Measurements from ENCODE around the gene GALNS.
"Not testable (repeated sequence)": the region's sequence is repeated elsewhere in the genome, so short reads cannot be mapped to it uniquely, and the experiment has no call there.

GALNS gene, protein sequence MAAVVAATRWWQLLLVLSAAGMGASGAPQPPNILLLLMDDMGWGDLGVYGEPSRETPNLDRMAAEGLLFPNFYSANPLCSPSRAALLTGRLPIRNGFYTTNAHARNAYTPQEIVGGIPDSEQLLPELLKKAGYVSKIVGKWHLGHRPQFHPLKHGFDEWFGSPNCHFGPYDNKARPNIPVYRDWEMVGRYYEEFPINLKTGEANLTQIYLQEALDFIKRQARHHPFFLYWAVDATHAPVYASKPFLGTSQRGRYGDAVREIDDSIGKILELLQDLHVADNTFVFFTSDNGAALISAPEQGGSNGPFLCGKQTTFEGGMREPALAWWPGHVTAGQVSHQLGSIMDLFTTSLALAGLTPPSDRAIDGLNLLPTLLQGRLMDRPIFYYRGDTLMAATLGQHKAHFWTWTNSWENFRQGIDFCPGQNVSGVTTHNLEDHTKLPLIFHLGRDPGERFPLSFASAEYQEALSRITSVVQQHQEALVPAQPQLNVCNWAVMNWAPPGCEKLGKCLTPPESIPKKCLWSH

DNA sequence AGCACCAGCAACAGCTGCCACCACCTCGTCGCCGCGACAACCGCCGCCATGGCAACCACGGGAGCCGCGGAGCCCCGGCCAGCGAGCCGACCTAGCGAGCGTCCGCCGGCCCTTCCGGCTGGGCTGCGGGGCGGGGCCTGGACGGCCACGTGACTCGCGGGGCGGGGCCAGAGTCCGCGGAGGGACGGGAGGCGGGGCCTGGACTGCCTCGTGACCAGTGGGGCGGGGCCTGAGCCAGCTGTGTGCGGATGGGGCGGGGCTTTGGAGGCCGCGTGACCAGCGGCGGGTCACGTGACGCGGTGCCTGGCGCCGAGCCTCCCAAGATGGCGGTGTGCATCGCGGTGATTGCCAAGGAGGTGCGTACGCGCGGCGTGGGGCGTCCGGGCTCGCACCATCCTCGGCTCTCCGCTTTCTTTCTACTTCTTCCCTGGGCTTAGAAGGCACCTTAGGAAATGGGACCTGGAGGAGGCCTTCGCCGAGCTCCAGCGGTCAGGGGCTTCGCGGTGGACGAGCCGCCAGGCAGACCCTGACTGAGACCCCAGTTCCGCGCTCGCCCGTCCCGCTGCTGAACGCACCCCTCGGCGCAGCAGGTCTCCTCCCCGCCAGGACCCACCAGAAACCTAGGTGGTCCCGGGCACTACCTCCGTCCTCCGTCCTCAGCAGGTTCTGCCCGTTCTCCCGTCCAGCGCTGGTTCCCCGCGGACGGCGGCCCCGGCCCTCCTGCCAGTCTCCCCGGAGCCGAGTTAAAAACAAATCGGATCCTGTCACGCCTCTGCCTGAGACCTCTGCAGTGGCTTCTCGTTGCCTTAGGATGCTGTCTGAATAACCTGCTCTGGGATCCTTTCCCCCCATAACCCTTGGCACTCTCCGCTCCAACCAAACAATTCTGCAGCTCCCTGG, at the start of gene GALNS, which contains the start of gene TRAPPC2L:
Gene GALNS (minus strand): TSS at position 120 of the 900 bp plus-strand sequence. CDS start 70 bp downstream, at position 50.
Gene TRAPPC2L (plus strand): TSS at position 300 of the 900 bp plus-strand sequence. CDS start 24 bp downstream, at position 324.
- peak; percentile 97 for DNase-seq (ENCODE audit: low spot score)

DNA sequence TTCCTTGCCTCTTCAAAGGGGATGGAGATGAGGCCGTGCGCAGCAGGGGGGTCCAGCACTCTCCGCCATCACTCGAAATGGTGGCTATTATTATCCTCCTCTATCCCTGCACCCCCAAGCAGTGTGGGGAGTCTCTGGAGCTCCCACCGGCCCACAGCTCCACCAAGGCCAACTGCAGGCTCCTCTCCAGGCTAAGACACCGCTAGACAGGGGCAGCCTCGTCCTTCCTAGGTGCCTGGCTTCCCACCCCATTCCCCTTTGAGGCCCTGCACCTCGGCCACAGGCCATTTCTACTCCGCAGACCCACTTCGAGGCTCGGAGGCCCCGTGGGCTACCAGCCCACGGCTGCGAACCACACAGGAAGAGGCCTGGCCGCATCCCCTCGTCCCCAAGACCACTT, 49.3 kb upstream of the GALNS start:
- no peak for DNase-seq (ENCODE audit: low spot score)

DNA sequence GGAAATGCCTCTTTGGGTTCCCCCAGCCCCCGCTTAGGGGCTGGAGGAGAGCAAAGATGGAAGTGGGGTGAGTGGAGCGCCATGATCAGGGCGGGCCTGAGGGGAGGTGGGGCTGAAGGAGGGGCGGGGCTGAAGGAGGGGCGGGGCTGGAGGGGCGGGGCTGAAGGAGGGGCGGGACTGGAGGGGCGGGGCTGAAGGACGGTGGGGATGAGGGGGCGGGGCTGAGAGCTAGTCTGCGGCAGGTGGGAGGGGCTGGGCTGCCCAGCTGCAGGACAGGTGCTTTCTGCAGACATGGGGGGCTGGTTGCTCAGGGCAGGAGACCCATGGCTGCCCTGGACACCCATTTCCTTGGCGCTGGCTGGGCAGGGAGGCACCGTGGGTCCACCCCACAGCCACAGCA, 48.8 kb upstream of the GALNS start:
- no peak for DNase-seq (ENCODE audit: low spot score)

DNA sequence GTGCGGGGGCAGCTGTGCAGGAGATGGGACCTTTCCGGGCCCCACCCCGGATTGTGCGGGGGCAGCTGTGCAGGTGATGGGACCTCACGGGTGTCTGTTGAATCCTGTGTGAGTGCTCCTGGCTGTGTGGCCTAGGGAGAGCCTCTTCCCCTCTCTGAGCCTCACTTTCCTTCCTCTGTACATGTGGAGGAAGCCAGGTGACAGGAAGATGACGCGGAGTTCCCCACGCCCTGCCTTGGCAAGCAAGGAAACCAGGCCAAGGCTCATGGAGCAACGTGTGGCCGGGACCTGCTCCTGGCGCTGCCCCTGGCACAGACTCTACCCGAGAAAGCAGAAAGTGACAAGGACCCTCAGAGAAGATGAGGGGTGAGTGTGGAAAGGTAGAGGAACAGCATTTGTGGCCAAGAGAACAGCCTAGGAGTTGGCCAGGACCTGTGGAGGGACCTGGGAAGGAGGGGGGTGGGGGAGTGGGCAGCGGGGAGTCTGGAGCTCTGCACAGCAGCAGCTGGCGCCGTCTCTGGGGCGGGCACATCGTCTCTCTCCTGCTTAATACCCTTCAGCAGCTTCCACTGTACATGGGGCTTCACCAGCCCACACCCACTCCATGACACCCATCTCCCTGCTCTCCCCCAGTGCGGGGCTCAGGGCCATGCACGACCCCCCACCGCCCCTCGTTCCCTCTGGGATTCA, 48.1 kb upstream of the GALNS start:
- no peak for DNase-seq (ENCODE audit: low spot score)

DNA sequence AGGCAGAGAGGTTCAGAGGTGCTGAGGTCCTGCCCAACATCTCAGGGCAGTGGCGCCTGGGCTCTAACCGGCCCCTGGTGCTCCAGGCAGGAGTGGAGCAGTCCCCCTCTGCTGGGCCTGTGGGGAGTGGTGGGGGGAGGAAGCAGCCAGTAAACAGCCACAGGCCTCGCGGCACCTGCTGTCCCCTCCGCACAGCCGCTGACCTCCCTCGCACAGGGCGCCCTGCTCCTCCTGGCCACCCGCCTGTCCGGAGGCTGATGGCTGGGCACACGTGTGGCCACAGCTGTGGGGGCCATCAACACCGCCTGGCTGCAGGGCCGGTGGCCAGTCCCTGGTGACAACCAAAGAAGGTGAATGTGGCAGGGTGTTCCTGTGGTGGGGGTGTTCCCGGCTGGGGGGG, 46.5 kb upstream of the GALNS start:
- no peak for DNase-seq (ENCODE audit: low spot score)

DNA sequence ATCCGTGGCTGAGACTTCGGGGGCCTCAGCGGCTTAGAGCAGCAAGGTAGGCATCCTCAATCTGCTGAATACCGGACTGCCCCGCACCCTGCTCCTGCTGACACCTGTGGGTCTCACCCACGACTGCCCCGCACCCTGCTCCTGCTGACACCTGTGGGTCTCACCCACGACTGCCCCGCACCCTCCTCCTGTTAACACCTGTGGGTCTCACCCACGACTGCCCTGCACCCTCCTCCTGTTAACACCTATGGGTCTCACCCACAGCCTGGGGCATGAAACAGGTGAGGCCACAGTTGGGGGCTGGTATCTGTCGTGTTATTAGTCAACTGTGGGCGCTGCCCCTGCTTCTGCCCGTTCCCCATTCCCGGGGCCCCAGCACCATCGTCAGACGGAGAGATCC, 46.0 kb upstream of the GALNS start:
- DNase-seq (ENCODE audit: low spot score) = no peak

DNA sequence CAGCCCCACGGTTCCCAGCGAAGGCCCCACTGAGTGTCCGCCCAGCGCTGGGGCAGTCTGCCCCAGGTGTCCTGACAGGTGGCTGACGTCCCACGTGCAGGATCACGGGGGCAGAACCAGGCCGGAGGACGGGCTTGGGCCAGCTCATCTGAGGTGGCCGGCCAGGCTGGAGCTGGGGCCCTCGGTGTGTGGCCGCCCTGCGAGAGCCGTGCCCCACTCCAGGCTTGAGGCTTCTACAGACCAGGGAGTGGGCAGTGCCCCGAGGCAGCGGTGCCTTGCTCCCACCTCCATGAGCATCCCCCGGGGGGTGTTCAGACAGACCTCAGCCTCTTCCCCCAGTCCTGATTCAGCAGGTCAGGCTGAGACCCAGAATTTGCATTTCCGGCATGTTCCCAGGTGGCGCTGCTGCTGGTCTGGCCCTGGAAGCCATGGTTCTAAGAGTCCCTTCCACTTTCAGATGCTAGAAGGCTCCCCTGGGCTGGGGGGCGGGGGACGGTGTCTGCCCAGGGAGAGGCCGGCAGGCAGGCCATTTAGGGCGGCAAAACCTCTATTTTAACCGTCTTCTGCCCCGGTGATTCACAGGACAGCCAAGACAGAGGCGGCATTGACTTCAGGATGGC, 45.1 kb upstream of the GALNS start:
- DNase-seq (ENCODE audit: low spot score) = no peak

DNA sequence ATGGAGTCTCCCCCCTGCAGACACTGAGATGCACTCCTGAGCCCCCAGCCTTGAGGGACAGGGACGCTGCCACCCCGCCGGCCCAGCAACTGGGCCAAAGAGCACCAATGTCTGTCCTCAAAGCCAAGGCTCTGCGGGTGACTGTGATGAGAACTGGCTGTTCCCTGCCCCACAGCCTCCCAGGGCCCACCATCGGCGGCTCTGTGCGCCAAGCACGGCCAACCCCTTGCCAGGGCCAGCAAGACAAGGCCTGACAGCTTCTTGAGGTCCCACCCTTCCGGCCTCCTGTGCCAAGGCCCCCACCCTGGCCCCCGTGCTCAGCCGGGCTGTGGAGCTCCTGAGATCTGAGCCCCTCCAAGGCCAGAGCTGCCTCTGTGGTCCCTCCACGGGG, 43.9 kb upstream of the GALNS start:
- no peak for DNase-seq (ENCODE audit: low spot score)

DNA sequence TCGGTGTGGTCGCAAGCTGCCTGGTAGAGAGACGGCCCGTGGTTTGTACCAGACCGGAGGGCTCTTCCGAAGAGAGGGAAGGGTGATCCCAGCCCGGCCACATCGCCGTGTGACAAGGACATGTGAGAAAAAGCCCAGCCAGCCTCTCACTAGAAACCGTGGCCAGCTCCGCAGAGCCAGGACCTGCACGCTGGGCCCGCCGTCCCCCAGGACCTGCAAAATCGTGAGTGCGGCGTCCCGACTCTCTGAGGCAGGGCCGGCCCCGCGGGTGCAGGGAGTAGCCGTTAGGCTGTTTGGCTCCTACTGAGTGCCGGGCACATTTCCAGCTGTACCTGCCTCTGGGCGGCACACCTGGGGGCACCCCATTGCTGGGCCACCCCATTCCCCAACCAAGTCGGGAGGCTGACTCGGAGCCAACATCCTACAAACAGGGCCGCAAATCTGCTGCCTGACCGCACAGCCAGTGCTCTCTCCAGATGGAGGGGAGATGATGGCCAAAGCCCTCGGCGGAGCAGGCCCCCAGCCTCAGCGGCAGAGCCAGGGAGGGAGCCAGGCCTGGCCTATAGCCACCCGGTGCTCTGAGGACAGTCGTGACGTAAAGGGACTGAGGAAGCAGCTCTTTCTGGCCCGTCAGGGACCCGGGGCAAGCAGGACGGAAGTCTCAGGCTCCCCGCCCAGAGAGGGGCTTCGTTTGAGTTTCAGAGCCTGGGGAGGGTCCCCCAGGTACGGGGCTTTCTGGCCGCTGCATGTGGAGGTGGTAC, 43.3 kb upstream of the GALNS start:
- DNase-seq (ENCODE audit: low spot score) = no peak

DNA sequence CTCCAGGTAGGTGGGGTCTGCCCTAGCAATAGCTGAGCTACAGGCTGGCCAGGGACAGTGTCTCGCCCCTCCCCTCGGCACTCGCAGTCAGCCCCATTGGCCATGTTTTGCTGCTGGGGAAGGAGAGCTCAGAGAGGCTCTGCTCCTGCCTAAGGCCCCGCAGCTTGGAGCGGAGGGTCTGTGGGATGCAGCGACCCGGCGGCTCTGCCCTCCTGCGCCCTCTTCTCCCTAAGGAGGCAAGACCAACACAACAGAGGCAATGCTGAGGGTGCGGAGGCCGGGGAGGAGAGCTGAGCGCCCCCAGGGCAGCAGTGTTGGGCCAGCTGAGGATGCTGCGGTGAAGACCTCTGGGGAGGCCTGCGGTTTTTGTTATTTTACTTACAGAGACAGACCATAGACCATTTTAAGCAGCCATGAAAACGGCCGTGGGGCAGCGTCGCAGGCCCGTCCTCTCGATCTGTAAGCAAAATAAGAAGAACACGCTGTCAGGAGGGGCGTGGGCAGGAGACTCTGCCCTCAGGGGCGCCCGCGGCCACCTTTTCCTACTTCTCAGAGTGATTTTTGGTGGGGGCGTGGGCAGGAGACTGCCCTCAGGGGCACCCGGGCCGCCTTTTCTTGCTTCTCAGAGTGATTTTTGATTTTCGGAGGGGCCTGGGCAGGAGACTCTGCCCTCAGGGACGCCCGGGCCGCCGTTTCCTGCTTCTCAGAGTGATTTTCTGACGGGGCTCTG, 41.1 kb upstream of the GALNS start:
- no peak for DNase-seq (ENCODE audit: low spot score)

DNA sequence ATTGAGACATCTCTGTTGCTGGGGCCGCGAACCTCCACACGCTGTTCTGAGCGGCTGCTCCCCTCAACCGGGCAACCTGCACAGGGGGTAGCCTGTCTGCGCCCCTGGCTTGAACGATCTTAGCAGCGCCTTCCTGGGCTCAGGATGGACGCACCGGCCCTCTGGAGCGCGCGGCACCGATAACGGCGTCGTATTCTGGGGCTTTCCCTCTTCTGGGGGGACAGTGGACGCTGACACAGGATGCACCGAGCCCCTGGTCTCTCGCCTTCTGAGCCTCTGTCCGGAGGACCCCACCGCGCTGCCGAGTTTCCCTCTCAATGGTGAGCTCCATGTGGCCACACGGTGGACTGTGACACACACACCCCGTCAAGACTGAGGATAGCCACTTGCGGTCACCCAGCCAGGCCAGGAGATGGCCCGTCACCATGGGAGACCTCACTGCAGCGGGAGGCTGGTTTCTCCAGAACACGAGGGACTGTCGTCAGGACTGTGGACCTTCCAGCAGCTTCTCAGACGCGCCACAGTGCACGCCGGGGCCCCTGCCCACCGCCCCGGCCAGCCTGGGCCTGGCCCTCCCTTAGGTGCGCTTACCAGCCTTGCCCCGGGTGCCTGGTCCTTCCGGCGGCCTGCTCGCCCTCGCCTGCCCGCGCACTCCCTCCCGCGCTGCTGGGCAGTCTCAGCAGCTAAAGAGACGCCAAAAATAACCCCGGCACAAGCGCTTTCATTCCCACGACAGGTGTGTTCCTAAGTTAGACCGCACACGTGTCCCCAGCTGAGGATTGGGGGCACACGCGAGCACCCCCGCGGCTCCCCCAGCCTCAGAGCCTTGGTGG, 39.7 kb upstream of the GALNS start:
- DNase-seq (ENCODE audit: low spot score) = no peak

DNA sequence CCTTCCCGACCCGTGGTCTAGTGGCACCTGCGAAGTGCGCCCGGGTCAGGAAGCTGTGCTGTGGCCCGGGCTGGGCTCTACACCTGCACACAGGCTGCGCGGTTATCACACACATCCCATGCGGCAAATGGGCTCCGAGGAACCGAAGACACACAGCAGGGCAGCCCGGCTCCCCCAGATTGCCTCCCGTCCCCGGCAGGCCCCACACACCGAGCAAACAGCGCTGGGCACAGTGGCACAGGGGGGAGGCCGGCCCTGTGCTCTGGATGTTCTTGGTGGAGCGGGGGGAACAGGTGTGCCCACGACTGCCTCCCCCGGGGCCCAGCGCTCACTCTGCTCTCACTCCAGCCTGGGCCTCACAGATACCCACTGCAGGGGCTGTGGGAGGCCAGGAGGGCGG, 38.6 kb upstream of the GALNS start:
- no peak for DNase-seq (ENCODE audit: low spot score)

DNA sequence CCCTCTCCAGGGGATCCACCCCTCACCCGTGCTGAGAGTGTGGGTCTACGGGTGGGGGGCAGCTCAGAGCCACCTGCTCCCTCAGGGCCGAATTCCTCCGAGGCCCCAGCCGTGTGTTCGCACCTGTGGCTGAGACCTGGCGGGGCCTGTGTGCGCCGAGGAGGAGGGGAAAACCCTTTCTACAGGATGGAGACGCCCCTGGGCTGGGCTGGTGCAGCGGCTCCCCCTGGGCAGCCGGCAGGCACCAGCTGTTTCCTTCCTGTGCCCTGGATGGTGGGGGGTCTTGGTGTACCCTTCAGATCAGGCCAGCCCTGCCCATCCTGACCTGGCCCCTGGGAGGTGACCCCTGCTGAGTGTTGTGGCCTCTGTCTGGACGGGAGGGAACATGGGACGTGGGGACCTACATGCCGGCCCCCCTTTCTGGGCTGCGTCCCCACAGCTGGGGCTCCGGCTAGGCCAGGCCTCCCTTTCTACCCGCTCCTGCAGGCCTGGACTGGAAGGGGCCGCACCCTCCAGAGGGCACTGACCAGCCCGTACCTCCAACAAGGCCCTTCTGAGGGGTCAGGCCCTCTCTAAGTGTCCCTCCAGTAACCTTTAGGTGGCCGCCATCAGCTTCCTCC, 38.0 kb upstream of the GALNS start:
- no peak for DNase-seq (ENCODE audit: low spot score)

DNA sequence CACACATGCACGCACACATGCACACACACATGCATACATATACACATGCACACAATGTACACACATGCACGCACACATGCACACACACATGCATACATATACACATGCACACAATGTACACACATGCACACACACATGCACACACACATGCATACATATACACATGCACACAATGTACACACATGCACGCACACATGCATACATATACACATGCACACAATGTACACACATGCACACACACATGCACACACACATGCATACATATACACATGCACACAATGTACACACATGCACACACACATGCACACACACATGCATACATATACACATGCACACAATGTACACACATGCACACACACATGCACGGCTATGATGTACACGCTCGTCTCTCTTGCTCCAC, 37.5 kb upstream of the GALNS start:
- DNase-seq (ENCODE audit: low spot score) = not testable (repeated sequence)

DNA sequence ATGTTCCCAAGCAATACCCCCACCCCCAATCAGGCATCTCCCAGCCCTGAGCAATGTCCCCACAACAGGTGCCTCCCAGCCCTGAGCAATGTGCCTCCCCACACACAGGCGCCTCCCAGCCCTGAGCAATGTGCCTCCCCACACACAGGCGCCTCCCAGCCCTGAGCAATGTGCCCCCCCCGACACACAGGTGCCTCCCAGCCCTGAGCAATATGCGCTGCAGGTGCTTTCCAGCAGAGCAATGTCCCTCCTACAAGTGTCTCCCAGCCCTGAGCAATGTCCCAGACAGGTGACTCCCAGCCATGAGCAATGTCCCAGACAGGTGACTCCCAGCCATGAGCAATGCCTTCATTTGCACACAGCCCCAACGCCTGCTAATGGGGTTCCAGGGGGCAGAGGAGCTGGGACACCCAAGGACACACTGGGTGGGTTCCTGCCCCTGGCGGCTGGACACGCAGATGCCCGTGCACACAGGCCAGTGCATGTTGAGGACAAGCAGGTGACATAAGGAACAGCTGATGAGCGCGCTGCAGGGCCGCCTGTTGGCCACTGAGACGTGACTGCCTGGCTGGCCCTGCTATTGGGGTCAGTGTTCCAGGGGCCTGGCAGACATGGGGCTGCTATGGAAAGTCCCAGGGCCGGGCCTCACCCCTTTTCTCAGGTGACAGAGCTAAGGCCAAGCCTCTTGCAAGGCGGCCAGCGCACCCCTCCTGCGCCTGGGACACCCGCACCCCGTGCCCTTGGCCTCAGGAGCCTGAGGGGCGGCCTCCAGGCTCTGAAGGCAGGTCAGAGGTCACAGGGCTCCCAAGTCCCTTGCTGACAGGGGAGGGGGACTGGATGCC, 36.6 kb upstream of the GALNS start:
- DNase-seq (ENCODE audit: low spot score) = no peak

DNA sequence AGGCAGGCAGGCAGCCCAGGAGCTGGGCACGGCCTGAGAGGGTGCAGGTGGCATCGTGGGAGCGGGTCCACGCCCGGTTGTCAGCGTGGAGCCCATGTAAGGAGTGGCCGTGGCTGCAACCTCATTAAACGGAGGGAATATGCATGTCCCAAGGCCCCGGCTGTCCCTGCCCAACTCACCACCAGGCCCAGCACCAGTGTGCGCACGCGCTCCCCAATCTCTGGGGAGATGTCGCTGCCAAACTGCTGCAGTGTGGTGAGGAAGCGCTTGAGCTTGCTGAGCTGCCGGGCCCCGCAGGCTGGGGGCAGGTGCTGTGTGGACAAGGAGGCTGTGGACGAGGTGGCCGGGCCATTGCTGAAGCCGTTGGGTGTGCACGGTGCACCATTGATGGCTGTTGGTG, 35.3 kb upstream of the GALNS start:
- no peak for DNase-seq (ENCODE audit: low spot score)

DNA sequence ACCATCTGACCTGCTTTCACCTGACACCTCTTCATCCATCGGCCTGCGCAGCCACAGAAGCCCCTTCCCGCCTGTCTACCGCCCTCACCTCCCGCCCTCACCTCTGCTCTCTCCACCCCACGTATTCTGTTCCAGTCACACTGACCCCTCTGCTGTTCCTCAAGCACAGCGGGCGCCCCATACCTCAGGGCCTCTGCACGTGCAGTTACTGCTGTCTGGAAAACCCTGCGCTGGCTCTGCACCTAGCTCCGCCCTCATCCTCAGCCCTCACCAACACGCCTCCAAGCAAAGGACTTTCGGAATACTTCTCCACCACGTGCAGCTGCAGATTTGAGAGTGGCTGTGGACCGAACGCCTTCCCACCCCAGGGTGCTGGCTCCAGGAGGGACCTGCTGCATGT, 34.3 kb upstream of the GALNS start:
- no peak for DNase-seq (ENCODE audit: low spot score)

Data from CD4-positive, alpha-beta T cell treated with Interleukin-2 at 100 ng/mL for 4 hours (primary cell).